Kidney epithelial cell (primary cell): Measurements from ENCODE around the gene CRCP. TPM values are rescaled to one million over a fixed set of nuclear protein-coding genes. Genes with fewer than 3 reads are reported as not detected.
"Not testable (repeated sequence)": the region's sequence is repeated elsewhere in the genome, so short reads cannot be mapped to it uniquely, and the experiment has no call there.

Experiments used
- DNase-seq: peaks from one replicate; pipeline ENCODE4 v3.0.0-alpha.2; 2010; ENCODE audit warnings: low read depth
- H3K27me3 ChIP-seq: 2 replicates; pipeline ENCODE4 v1.6.0; 2011; ENCODE audit warnings: low read length; ENCODE audit not compliant: control insufficient read depth, insufficient read depth
- H3K36me3 ChIP-seq: 2 replicates; pipeline ENCODE4 v1.5.1; 2011; ENCODE audit warnings: low read length; ENCODE audit not compliant: control insufficient read depth, insufficient read depth
- H3K4me3 ChIP-seq: 2 replicates; pipeline ENCODE4 v1.5.1; 2011; ENCODE audit warnings: low read depth, mild to moderate bottlenecking, control low read depth, low read length
- CTCF ChIP-seq: IDR thresholded peaks from 2 replicates; pipeline ENCODE4 v1.5.1; 2011; ENCODE audit warnings: mild to moderate bottlenecking, moderate library complexity, low read length, control low read depth, inconsistent platforms; ENCODE audit not compliant: insufficient read depth, poor library complexity, severe bottlenecking
- total RNA-seq: library from RNA; depleted of rRNA; stranded (reverse); fragments of >200 nt; gene quantifications from 2 replicates; pipeline ENCODE4 v1.2.3, GENCODE V29; 2015

The CRCP gene
- total RNA-seq, 1 donor from 2014 or later, result 38.5 TPM

GRCh38 chr7:66140924-66141323, 26.3 kb downstream of the CRCP start:
- Histone ChIP-seq H3K27me3 (no peaks in the 10 kb centered on the region), H3K4me3 (no peak overlapping the region), H3K36me3 (peaks cover 2% of the 10 kb centered on the region)
- peak; percentile 71 for TF ChIP-seq CTCF
- DNase-seq, result no peak

GRCh38 chr7:66142334-66142733, 27.7 kb downstream of the CRCP start:
- no peak overlapping the region for H3K4me3 ChIP-seq
- TF ChIP-seq CTCF, result no peak
- peaks cover 2% of the 10 kb centered on the region for H3K36me3 ChIP-seq
- DNase-seq, result no peak
- no peaks in the 10 kb centered on the region for H3K27me3 ChIP-seq

- TF ChIP-seq CTCF, result no peak
- peaks cover 2% of the 10 kb centered on the region for H3K36me3 ChIP-seq
- no peak for DNase-seq
- H3K27me3 ChIP-seq, result no peaks in the 10 kb centered on the region
- no peak overlapping the region for H3K4me3 ChIP-seq
These were observed 28.3 kb downstream of the CRCP start for GRCh38 chr7:66142996-66143395.

GRCh38 chr7:66143876-66144332, 29.3 kb downstream of the CRCP start:
- no peak for TF ChIP-seq CTCF
- Histone ChIP-seq H3K27me3 (no peaks in the 10 kb centered on the region), H3K4me3 (no peak overlapping the region), H3K36me3 (peaks cover 2% of the 10 kb centered on the region)
- no peak for DNase-seq

- H3K36me3 ChIP-seq, result no peaks in the 10 kb centered on the region
- DNase-seq, result no peak
- TF ChIP-seq CTCF, result no peak
These were observed 30.9 kb downstream of the CRCP start for GRCh38 chr7:66145400-66146104.

GRCh38 chr7:66146701-66147100, 32.1 kb downstream of the CRCP start:
- TF ChIP-seq CTCF, result no peak
- no peaks in the 10 kb centered on the region for H3K27me3 ChIP-seq
- DNase-seq, result no peak
- H3K36me3 ChIP-seq, result no peaks in the 10 kb centered on the region
- no peak overlapping the region for H3K4me3 ChIP-seq

More at GRCh38 chr7:66145400-66146104, 30.9 kb downstream of the CRCP start:
- H3K27me3 ChIP-seq, result no peaks in the 10 kb centered on the region
- no peak overlapping the region for H3K4me3 ChIP-seq

GRCh38 chr7:66147657-66148056, 33.0 kb downstream of the CRCP start:
- not testable (repeated sequence) for H3K36me3 ChIP-seq, DNase-seq, H3K4me3 ChIP-seq, H3K27me3 ChIP-seq
